SK-N-SH (cell line): ENCODE data around the gene MRPS26. TPM values are rescaled to one million over a fixed set of nuclear protein-coding genes. Genes with fewer than 3 reads are reported as not detected.

ENCODE experiments used
- CTCF ChIA-PET: fragments of 300-600, 350-600 bp; formaldehyde crosslinking; extraction: SDS; loops from one replicate; lab custom pipeline; 2021; lab: Yijun Ruan, JAX
- POLR2A ChIA-PET: fragments of 350-600 bp; sonication (Branson Sonifier 250); formaldehyde crosslinking; extraction: SDS; loops from one replicate; lab custom pipeline; 2020; ENCODE audit warnings: antibody characterized with exemption, inconsistent platforms; lab: Yijun Ruan, JAX
- DNase-seq: peaks from one replicate; pipeline ENCODE4 v3.0.0; 2012
- H2AFZ ChIP-seq: fragments of 200-600 bp; sonication (generic); 2 replicates; pipeline ENCODE4 v1.8.1; 2016; ENCODE audit warnings: antibody characterized with exemption, mild to moderate bottlenecking, low read depth
- H3F3A ChIP-seq: fragments of 200-600 bp; sonication (generic); replicated peaks from 2 replicates; pipeline ENCODE3; 2016; ENCODE audit warnings: antibody characterized with exemption, mild to moderate bottlenecking; ENCODE audit not compliant: insufficient read depth
- H3K27ac ChIP-seq, 2 experiments: fragments of 200-500 bp in 1 of 2; fragments of 200-600 bp in 1 of 2; sonication (Bioruptor generic) in 1 of 2; sonication (generic), shearing (Covaris generic) in 1 of 2; 2 replicates each; pipeline versions ENCODE4 v1.5.1 to v1.6.1; 2014 to 2016; ENCODE audit warnings: low read depth in 2 of 2, inconsistent platforms in 1 of 2, low read length in 1 of 2, mild to moderate bottlenecking in 1 of 2, mixed read lengths in 1 of 2
- H3K27me3 ChIP-seq: fragments of 200-600 bp; sonication (generic), shearing (Covaris generic); 2 replicates; pipeline ENCODE4 v1.6.1; 2016; ENCODE audit warnings: mixed run types; ENCODE audit not compliant: insufficient read depth
- H3K36me3 ChIP-seq, 2 experiments: fragments of 200-500 bp in 1 of 2; fragments of 200-600 bp in 1 of 2; sonication (Bioruptor generic) in 1 of 2; sonication (generic) in 1 of 2; replicated peaks in 1 of 2; 2 replicates each; pipeline versions ENCODE3 to v1.5.1; 2014 to 2016; ENCODE audit warnings: low read length in 1 of 2, mild to moderate bottlenecking in 1 of 2; ENCODE audit not compliant: insufficient read depth in 2 of 2, control insufficient read depth in 1 of 2
- H3K4me1 ChIP-seq, 2 experiments: fragments of 200-500 bp in 1 of 2; fragments of 200-600 bp in 1 of 2; sonication (Bioruptor generic) in 1 of 2; sonication (generic), shearing (Covaris generic) in 1 of 2; 2 replicates each; pipeline versions ENCODE4 v1.5.1 to v1.6.1; 2014 to 2016; ENCODE audit warnings: low read depth in 1 of 2, low read length in 1 of 2, mixed run types in 1 of 2; ENCODE audit not compliant: insufficient read depth in 2 of 2, control insufficient read depth in 1 of 2
- H3K4me2 ChIP-seq: fragments of 200-600 bp; sonication (generic), shearing (Covaris generic); 2 replicates; pipeline ENCODE4 v1.6.1; 2017; ENCODE audit warnings: mixed run types
- H3K4me3 ChIP-seq, 2 experiments: fragments of 200-500 bp in 1 of 2; fragments of 200-600 bp in 1 of 2; sonication (Bioruptor generic) in 1 of 2; sonication (generic), shearing (Covaris generic) in 1 of 2; 2 replicates each; pipeline versions ENCODE4 v1.5.1 to v1.8.1; 2014 to 2016; ENCODE audit warnings: low read depth in 2 of 2, inconsistent platforms in 1 of 2, low read length in 1 of 2, mild to moderate bottlenecking in 1 of 2, mixed read lengths in 1 of 2, moderate library complexity in 1 of 2
- H3K79me2 ChIP-seq: fragments of 200-600 bp; sonication (generic); 2 replicates; pipeline ENCODE4 v1.8.1; 2017; ENCODE audit warnings: mild to moderate bottlenecking; ENCODE audit not compliant: insufficient read depth
- H3K9ac ChIP-seq: fragments of 200-600 bp; sonication (generic); 2 replicates; pipeline ENCODE4 v1.6.1; 2017; ENCODE audit warnings: mixed run types
- H3K9me2 ChIP-seq: fragments of 200-600 bp; sonication (generic); 2 replicates; pipeline ENCODE4 v1.6.1; 2017; ENCODE audit warnings: mixed run types
- H3K9me3 ChIP-seq: fragments of 200-600 bp; sonication (generic); 2 replicates; pipeline ENCODE4 v1.6.1; 2017; ENCODE audit warnings: mixed run types, mild to moderate bottlenecking, moderate library complexity
- H4K20me1 ChIP-seq: fragments of 200-600 bp; sonication (generic); 2 replicates; pipeline ENCODE4 v1.6.1; 2017; ENCODE audit warnings: mild to moderate bottlenecking, mixed run types; ENCODE audit not compliant: insufficient read depth
- EZH2phosphoT487 ChIP-seq: fragments of 200-600 bp; sonication (generic); IDR thresholded peaks from 2 replicates; pipeline ENCODE4 v1.6.1; 2017; ENCODE audit warnings: low read depth, mixed run types, mild to moderate bottlenecking, antibody characterized with exemption, moderate library complexity, borderline replicate concordance
- FOXJ3 ChIP-seq: sonication (generic); formaldehyde crosslinking; IDR thresholded peaks from 2 replicates; pipeline ENCODE4 v1.5.1; 2020; ENCODE audit warnings: mild to moderate bottlenecking, missing genetic modification reagents
- GATA2 ChIP-seq: sonication (generic); formaldehyde crosslinking; IDR thresholded peaks from 2 replicates; pipeline ENCODE4 v1.5.0; 2020; ENCODE audit warnings: mild to moderate bottlenecking, missing genetic modification reagents
- IRF3 ChIP-seq: fragments of 150-350 bp; IDR thresholded peaks from 2 replicates; pipeline ENCODE4 v1.6.1; 2016; ENCODE audit warnings: mild to moderate bottlenecking, low read depth, low read length
- JUND ChIP-seq: IDR thresholded peaks from 2 replicates; pipeline ENCODE4 v1.4.0; 2012
- MXI1 ChIP-seq: IDR thresholded peaks from 2 replicates; pipeline ENCODE4 v1.6.1; 2012; ENCODE audit warnings: mild to moderate bottlenecking, low read depth, low read length, improper control_type of control experiment
- NFIC ChIP-seq: IDR thresholded peaks from 2 replicates; pipeline ENCODE4 v1.4.0; 2012; ENCODE audit warnings: borderline replicate concordance
- POLR2AphosphoS5 ChIP-seq: IDR thresholded peaks from 2 replicates; pipeline ENCODE4 v1.6.1; 2012; ENCODE audit warnings: low read depth, low read length
- RAD21 ChIP-seq: IDR thresholded peaks from 2 replicates; pipeline ENCODE4 v1.6.1; 2012; ENCODE audit warnings: mild to moderate bottlenecking, low read length
- RCOR1 ChIP-seq: fragments of 150-350 bp; IDR thresholded peaks from 2 replicates; pipeline ENCODE4 v1.6.1; 2017; ENCODE audit warnings: antibody characterized with exemption, low read length
- RFX5 ChIP-seq: IDR thresholded peaks from 2 replicates; pipeline ENCODE4 v1.6.1; 2012; ENCODE audit warnings: mild to moderate bottlenecking, improper control_type of control experiment, low read length
- SMC3 ChIP-seq: IDR thresholded peaks from 2 replicates; pipeline ENCODE4 v1.6.1; 2012; ENCODE audit warnings: low read depth, low read length, improper control_type of control experiment
- TAF1 ChIP-seq: IDR thresholded peaks from 2 replicates; pipeline ENCODE4 v1.6.1; 2012; ENCODE audit warnings: low read depth, mild to moderate bottlenecking, low read length, moderate library complexity, borderline replicate concordance
- TCF12 ChIP-seq: IDR thresholded peaks from 2 replicates; pipeline ENCODE4 v1.4.0; 2012
- ZBTB33 ChIP-seq: IDR thresholded peaks from 2 replicates; pipeline ENCODE4 v1.4.0; 2012; ENCODE audit warnings: low read depth, borderline replicate concordance
- WGBS: methylation state at CpG from one replicate; pipeline ENCODE4 v1.1.6; 2017; ENCODE audit warnings: low lambda C conversion rate; 5-methylcytosine and 5-hydroxymethylcytosine counted together
- polyA plus RNA-seq, 3 experiments: library from polyadenylated mRNA; depleted of rRNA; stranded (reverse); fragments of >200 nt; gene quantifications; 2 replicates each; pipeline ENCODE4 v1.2.3, GENCODE V29; 2012
- TF ChIP-seq, protein P1 (sequence below): IDR thresholded peaks from 2 replicates; pipeline ENCODE4 v1.4.0; 2012; ENCODE audit warnings: low read depth, borderline replicate concordance

MRPS26 gene
- polyA plus RNA-seq, 1 of the 3 experiments (the other 2 are of a cell fraction): 152 TPM

- Histone ChIP-seq H2AFZ (no peak overlapping the region), H3K79me2 (no peaks in the 10 kb centered on the region), H3K9me2 (no peaks in the 10 kb centered on the region), H3K4me3 (no peak overlapping the region), H3K36me3 (peaks cover 17 to 36% of the 10 kb centered on the region in 2 experiments), H4K20me1 (no peaks in the 10 kb centered on the region), H3K27ac (no peak overlapping the region), H3K9ac (no peak overlapping the region), H3K27me3 (no peaks in the 10 kb centered on the region), H3K9me3 (no peaks in the 10 kb centered on the region), H3F3A (peaks cover 6% of the 10 kb centered on the region), H3K4me1 (no peaks in the 10 kb centered on the region), H3K4me2 (no peak overlapping the region)
- no peak for DNase-seq
- TF ChIP-seq TAF1: no peak
- CTCF ChIA-PET: no interaction called here
- 96% methylated on average over 5 of the region's 5 CpGs for WGBS
- POLR2A ChIA-PET: no interaction called here
Observed at GRCh38 chr20:3013771-3014170, 32.1 kb upstream of the MRPS26 start.

GRCh38 chr20:3014179-3014578 is 31.7 kb upstream of the MRPS26 start:
- DNase-seq: no peak
- Histone ChIP-seq H3K9ac (no peak overlapping the region), H3K79me2 (no peaks in the 10 kb centered on the region), H3K4me2 (no peak overlapping the region), H3K36me3 (peaks cover 15 to 36% of the 10 kb centered on the region in 2 experiments), H3K4me1 (no peaks in the 10 kb centered on the region), H3K27ac (no peak overlapping the region), H4K20me1 (no peaks in the 10 kb centered on the region), H2AFZ (no peak overlapping the region), H3K4me3 (no peak overlapping the region), H3F3A (peaks cover 6% of the 10 kb centered on the region), H3K27me3 (no peaks in the 10 kb centered on the region), H3K9me2 (no peaks in the 10 kb centered on the region), H3K9me3 (no peaks in the 10 kb centered on the region)
- WGBS: 94% methylated on average over 6 of the region's 7 CpGs
- TF ChIP-seq POLR2AphosphoS5: no peak
- TF ChIP-seq TAF1: no peak
- no peak for TF ChIP-seq RFX5
- no peak for TF ChIP-seq FOXJ3 (CRISPR knock-in tag)
- no peak for TF ChIP-seq TCF12
- no peak for TF ChIP-seq NFIC
- POLR2A ChIA-PET: no interaction called here
- CTCF ChIA-PET: no interaction called here

DNA sequence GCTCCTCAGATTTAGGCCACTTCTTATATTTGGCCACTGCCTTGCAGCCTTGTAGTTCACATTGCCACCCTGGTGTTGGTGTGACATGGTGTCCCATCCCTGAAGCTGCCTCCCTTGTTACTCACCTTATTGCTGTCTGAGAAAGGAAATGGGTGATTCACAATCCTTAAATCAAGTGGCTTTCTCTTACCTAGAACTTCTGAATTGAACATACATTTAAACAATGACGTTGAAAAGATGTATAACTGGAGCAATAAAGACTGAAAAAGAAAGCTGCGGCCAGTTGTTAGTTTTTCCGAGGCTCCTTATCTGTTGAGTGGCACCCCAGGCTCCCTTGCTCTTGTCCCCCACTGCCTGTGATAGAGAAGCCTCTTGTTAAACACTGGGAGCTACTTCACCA is 31.2 kb upstream of the MRPS26 start:
- 92% methylated on average over 3 of the region's 3 CpGs for WGBS
- TF ChIP-seq ZBTB33 (no peak), RCOR1 (no peak), EZH2phosphoT487 (no peak), IRF3 (no peak), TCF12 (no peak), GATA2 (CRISPR knock-in tag) (no peak), SMC3 (no peak), NFIC (no peak), RAD21 (no peak), JUND (no peak), RFX5 (no peak), MXI1 (no peak)
- TF ChIP-seq, protein P1, sequence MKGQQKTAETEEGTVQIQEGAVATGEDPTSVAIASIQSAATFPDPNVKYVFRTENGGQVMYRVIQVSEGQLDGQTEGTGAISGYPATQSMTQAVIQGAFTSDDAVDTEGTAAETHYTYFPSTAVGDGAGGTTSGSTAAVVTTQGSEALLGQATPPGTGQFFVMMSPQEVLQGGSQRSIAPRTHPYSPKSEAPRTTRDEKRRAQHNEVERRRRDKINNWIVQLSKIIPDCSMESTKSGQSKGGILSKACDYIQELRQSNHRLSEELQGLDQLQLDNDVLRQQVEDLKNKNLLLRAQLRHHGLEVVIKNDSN: no peak
- no peaks in the 10 kb centered on the region for H3K9me3 ChIP-seq
- ChIA-PET POLR2A (interaction anchor here (0.5 kb wide), 1 partner anchor 224 kb away, joined by 4 read pairs; no protein-coding TSS in a partner anchor), CTCF (interaction anchor here (1.5 kb wide), 1 partner anchor 14 kb away, joined by 6 read pairs; no protein-coding TSS in a partner anchor)
- peaks cover 15 to 33% of the 10 kb centered on the region in 2 experiments for H3K36me3 ChIP-seq
- H3K27ac ChIP-seq: no peak overlapping the region
- H3K79me2 ChIP-seq: no peaks in the 10 kb centered on the region
- H3K4me2 ChIP-seq: no peak overlapping the region
- H3K4me3 ChIP-seq: no peak overlapping the region
- H2AFZ ChIP-seq: no peak overlapping the region
- H3K4me1 ChIP-seq: no peaks in the 10 kb centered on the region
- H3K27me3 ChIP-seq: no peaks in the 10 kb centered on the region
- H3K9ac ChIP-seq: no peak overlapping the region
- no peaks in the 10 kb centered on the region for H3K9me2 ChIP-seq
- DNase-seq: no peak
- no peaks in the 10 kb centered on the region for H4K20me1 ChIP-seq
- H3F3A ChIP-seq: peaks cover 6% of the 10 kb centered on the region
